ENCODE measurements around the gene BICDL1. TPM values are rescaled to one million over a fixed set of nuclear protein-coding genes. Genes with fewer than 3 reads are reported as not detected.

The BICDL1 gene
- total RNA-seq, 6 donors from 2014 or later: 10.5 to 21.0 (median 15.9) TPM

- DNase-seq (no peak), ATAC-seq (ENCODE audit: low FRiP score in 2 of 2) (no peak)
- Histone ChIP-seq H3K36me3 (no peaks in the 10 kb centered on the region), H3K4me1 (no peaks in the 10 kb centered on the region), H3K27me3 (no peaks in the 10 kb centered on the region), H3K27ac (no peak overlapping the region), H3K9me3 (no peaks in the 10 kb centered on the region), H3K4me3 (no peak overlapping the region)
- no peak for TF ChIP-seq POLR2AphosphoS5 (IDR thresholded peaks at IDR 0.05)
- no peak for TF ChIP-seq EP300 (IDR thresholded peaks at IDR 0.05)
- no peak for TF ChIP-seq CTCF (IDR thresholded peaks at IDR 0.05)
- TF ChIP-seq POLR2A (IDR thresholded peaks at IDR 0.05): no peak
Observed at GRCh38 chr12:120019197-120019596, 30.2 kb downstream of the BICDL1 start.

GRCh38 chr12:120019938-120020337, 30.9 kb downstream of the BICDL1 start:
- Histone ChIP-seq H3K9me3 (no peaks in the 10 kb centered on the region), H3K4me1 (no peaks in the 10 kb centered on the region), H3K4me3 (no peak overlapping the region), H3K36me3 (no peaks in the 10 kb centered on the region), H3K27ac (no peak overlapping the region), H3K27me3 (no peaks in the 10 kb centered on the region)
- ATAC-seq (ENCODE audit: low FRiP score in 2 of 2) (no peak), DNase-seq (no peak)
- TF ChIP-seq CTCF (IDR thresholded peaks at IDR 0.05): no peak
- no peak for TF ChIP-seq EP300 (IDR thresholded peaks at IDR 0.05)
- no peak for TF ChIP-seq POLR2AphosphoS5 (IDR thresholded peaks at IDR 0.05)
- TF ChIP-seq POLR2A (IDR thresholded peaks at IDR 0.05): no peak
- WGBS, 2 donors: 91 to 92% methylated on average over 5 of the region's 5 CpGs

GRCh38 chr12:120024193-120024592, 35.2 kb downstream of the BICDL1 start:
- no peaks in the 10 kb centered on the region for H3K36me3 ChIP-seq
- no peak for DNase-seq
- H3K27ac ChIP-seq: no peak overlapping the region
- H3K9me3 ChIP-seq: no peaks in the 10 kb centered on the region
- H3K4me3 ChIP-seq: no peak overlapping the region
- WGBS, 2 donors: 72 to 86% methylated on average over 2 of the region's 2 CpGs
- TF ChIP-seq POLR2AphosphoS5 (IDR thresholded peaks at IDR 0.05): no peak
- TF ChIP-seq POLR2A (IDR thresholded peaks at IDR 0.05): no peak
- TF ChIP-seq EP300 (IDR thresholded peaks at IDR 0.05): no peak
- no peak for TF ChIP-seq CTCF (IDR thresholded peaks at IDR 0.05)
- no peak for ATAC-seq (ENCODE audit: low FRiP score in 2 of 2)
- H3K27me3 ChIP-seq: no peaks in the 10 kb centered on the region
- no peaks in the 10 kb centered on the region for H3K4me1 ChIP-seq

GRCh38 chr12:120025640-120026039, 36.6 kb downstream of the BICDL1 start:
- ATAC-seq (ENCODE audit: low FRiP score in 2 of 2) (no peak), DNase-seq (no peak)
- H3K36me3 ChIP-seq: no peaks in the 10 kb centered on the region
- no peak overlapping the region for H3K4me3 ChIP-seq
- no peak overlapping the region for H3K27ac ChIP-seq
- 95 to 96% methylated on average over 2 of the region's 2 CpGs for WGBS, 2 donors
- H3K9me3 ChIP-seq: no peaks in the 10 kb centered on the region
- H3K4me1 ChIP-seq: no peaks in the 10 kb centered on the region
- no peak for TF ChIP-seq EP300 (IDR thresholded peaks at IDR 0.05)
- TF ChIP-seq POLR2A (IDR thresholded peaks at IDR 0.05): no peak
- no peak for TF ChIP-seq POLR2AphosphoS5 (IDR thresholded peaks at IDR 0.05)
- TF ChIP-seq CTCF (IDR thresholded peaks at IDR 0.05): no peak
- H3K27me3 ChIP-seq: no peaks in the 10 kb centered on the region

- DNase-seq (no peak), ATAC-seq (ENCODE audit: low FRiP score in 2 of 2) (no peak)
- Histone ChIP-seq H3K9me3 (no peaks in the 10 kb centered on the region), H3K36me3 (no peaks in the 10 kb centered on the region), H3K27me3 (no peaks in the 10 kb centered on the region), H3K4me1 (no peaks in the 10 kb centered on the region), H3K4me3 (no peak overlapping the region), H3K27ac (no peak overlapping the region)
- TF ChIP-seq POLR2AphosphoS5 (IDR thresholded peaks at IDR 0.05) (no peak), POLR2A (IDR thresholded peaks at IDR 0.05) (no peak), CTCF (IDR thresholded peaks at IDR 0.05) (no peak), EP300 (IDR thresholded peaks at IDR 0.05) (no peak)
Observed at GRCh38 chr12:120032242-120032641, 43.2 kb downstream of the BICDL1 start.

Data from upper lobe of left lung (tissue), 6 donors.